Stimulated activated CD4-positive, alpha-beta T cell treated with anti-CD3 and anti-CD28 coated beads, Interleukin-2, amount 100 ng/mL, for 48 hours (primary cell): ENCODE measurements around the gene FAM83C.
"Not testable (repeated sequence)": the region's sequence is repeated elsewhere in the genome, so short reads cannot be mapped to it uniquely, and the experiment has no call there.

Experiments
- DNase-seq, 2 donors: peaks; one replicate each; pipeline ENCODE4 v3.0.0-alpha.2; 2020

Gene FAM83C

GRCh38 chr20:35318502-35319157 lies 26.4 kb upstream of the FAM83C start:
- DNase-seq = no peak

- no peak for DNase-seq
Observed at GRCh38 chr20:35317416-35318210, 25.4 kb upstream of the FAM83C start.

- DNase-seq = no peak
Observed at GRCh38 chr20:35316086-35316485, 23.9 kb upstream of the FAM83C start.

- not testable (repeated sequence) for DNase-seq
Observed at GRCh38 chr20:35315632-35316020, 23.4 kb upstream of the FAM83C start.

GRCh38 chr20:35314816-35315631 lies 22.8 kb upstream of the FAM83C start:
- DNase-seq = no peak

GRCh38 chr20:35312318-35312717 lies 20.1 kb upstream of the FAM83C start:
- no peak for DNase-seq

GRCh38 chr20:35311822-35312221 lies 19.6 kb upstream of the FAM83C start:
- DNase-seq = no peak

GRCh38 chr20:35311409-35311808 lies 19.2 kb upstream of the FAM83C start:
- DNase-seq = peak; percentile 64 to 65

GRCh38 chr20:35307666-35308653 lies 15.7 kb upstream of the FAM83C start:
- DNase-seq = no peak

- DNase-seq = no peak
Observed at GRCh38 chr20:35306931-35307517, 14.8 kb upstream of the FAM83C start.

- peak; percentile 71 to 73 for DNase-seq
Observed at GRCh38 chr20:35305682-35306556, 13.7 kb upstream of the FAM83C start.

- DNase-seq = no peak
Observed at GRCh38 chr20:35304956-35305355, 12.7 kb upstream of the FAM83C start.

- DNase-seq = peak; percentile 88
Observed at GRCh38 chr20:35303735-35304491, 11.7 kb upstream of the FAM83C start.

- DNase-seq = no peak
Observed at GRCh38 chr20:35303382-35303734, 11.1 kb upstream of the FAM83C start.

GRCh38 chr20:35302421-35303335 lies 10.5 kb upstream of the FAM83C start:
- no peak for DNase-seq

- no peak for DNase-seq
Observed at GRCh38 chr20:35301426-35301825, 9.2 kb upstream of the FAM83C start.

- no peak for DNase-seq
Observed at GRCh38 chr20:35300469-35301262, 8.4 kb upstream of the FAM83C start.

GRCh38 chr20:35299780-35300179 lies 7.6 kb upstream of the FAM83C start:
- no peak for DNase-seq
